Breast epithelium (tissue), 3 donors: ENCODE results near the gene RMND5A.

ENCODE experiments used
- CTCF ChIP-seq, 3 donors: fragments of 450-650 bp; IDR thresholded peaks; one replicate each; pipeline ENCODE4 v1.5.1; 2016 to 2017; ENCODE audit warnings: antibody characterized with exemption in 3 of 3, mild to moderate bottlenecking in 3 of 3, moderate library complexity in 3 of 3
- POLR2A ChIP-seq: fragments of 450-650 bp; IDR thresholded peaks from one replicate; pipeline ENCODE4 v1.6.1; 2016; ENCODE audit warnings: antibody characterized with exemption, mild to moderate bottlenecking, moderate library complexity
- POLR2AphosphoS5 ChIP-seq, 3 donors: sonication (generic); formaldehyde crosslinking; IDR thresholded peaks; one replicate each; pipeline ENCODE4 v1.6.1; 2017; ENCODE audit warnings: antibody characterized with exemption in 3 of 3

- no peak for TF ChIP-seq POLR2A
- TF ChIP-seq CTCF (IDR thresholded peaks at IDR 0.05): no peak
- no peak for TF ChIP-seq POLR2AphosphoS5 (IDR thresholded peaks at IDR 0.05)
Observed at GRCh38 chr2:86704459-86704971, 15.6 kb upstream of the RMND5A start.
